T-cell (primary cell): ENCODE measurements around the gene LSAMP. TPM values are rescaled to one million over a fixed set of nuclear protein-coding genes. Genes with fewer than 3 reads are reported as not detected.

ENCODE experiments used
- ATAC-seq, 4 experiments: fragments of 200-7000 bp in 3 of 4; fragments of 150-1000 bp in 1 of 4; cut with Tn5 transposase; replicated peaks in 1 of 4; 1 replicate in 3 of 4; 2 replicates in 1 of 4; pipeline ENCODE4 v1.10.0; 2021; ENCODE audit warnings: moderate library complexity in 3 of 4, mild to moderate bottlenecking in 2 of 4, moderate number of reproducible peaks in 1 of 4
- CTCF ChIA-PET, 2 donors: fragments of 300-600 bp; sonication (Branson Sonifier 250); formaldehyde crosslinking; loops; one replicate each; lab custom pipeline; 2022; ENCODE audit warnings: antibody characterized with exemption in 2 of 2; lab: Charles Lee
- POLR2A ChIA-PET, 2 donors: fragments of 300-600 bp; sonication (Branson Sonifier 250); formaldehyde crosslinking; loops; one replicate each; lab custom pipeline; 2022; ENCODE audit warnings: antibody characterized with exemption in 2 of 2; lab: Charles Lee
- DNase-seq, 35 experiments: peaks; one replicate each; pipeline versions ENCODE4 v3.0.0 to v3.0.0-alpha.2; 2013 to 2023
- H3K27ac ChIP-seq: one replicate; pipeline ENCODE4 v1.5.1; 2013; ENCODE audit warnings: low read length
- H3K27me3 ChIP-seq, 2 experiments: replicated peaks in 1 of 2; 1 replicate in 1 of 2; 2 replicates in 1 of 2; pipeline versions ENCODE4 v1.6.1 to v1.7.0; 2013; ENCODE audit warnings: low read length in 1 of 2, mixed read lengths in 1 of 2; ENCODE audit not compliant: control insufficient read depth in 2 of 2, insufficient read depth in 2 of 2; ENCODE audit errors: extremely low read depth in 1 of 2
- H3K36me3 ChIP-seq, 2 donors: 1 replicate in 1 of 2; 2 replicates in 1 of 2; pipeline versions ENCODE4 v1.6.1 to v1.7.0; 2013; ENCODE audit warnings: low read length in 1 of 2; ENCODE audit not compliant: control insufficient read depth in 2 of 2, insufficient read depth in 1 of 2; ENCODE audit errors: extremely low read depth in 1 of 2
- H3K4me1 ChIP-seq, 2 experiments: 1 replicate in 1 of 2; 2 replicates in 1 of 2; pipeline versions ENCODE4 v1.6.1 to v1.7.0; 2013; ENCODE audit warnings: low read length in 2 of 2, mixed read lengths in 1 of 2; ENCODE audit not compliant: insufficient read depth in 2 of 2, control insufficient read depth in 1 of 2; ENCODE audit errors: extremely low read depth in 1 of 2
- H3K4me3 ChIP-seq, 2 donors: 1 replicate in 1 of 2; 2 replicates in 1 of 2; pipeline versions ENCODE4 v1.5.1 to v1.7.0; 2013; ENCODE audit warnings: mild to moderate bottlenecking in 2 of 2, low read length in 1 of 2, moderate library complexity in 1 of 2; ENCODE audit not compliant: control insufficient read depth in 1 of 2; ENCODE audit errors: extremely low read depth in 1 of 2
- H3K9me3 ChIP-seq: 2 replicates; pipeline ENCODE4 v1.7.0; 2013
- H3K27ac Mint-ChIP-seq, 2 donors: one replicate each; pipeline ENCODE4 v1.8.0; 2020 to 2021; ENCODE audit warnings: mild to moderate bottlenecking in 2 of 2, mixed read lengths in 2 of 2
- H3K27me3 Mint-ChIP-seq, 2 donors: one replicate each; pipeline ENCODE4 v1.8.0; 2021 to 2022; ENCODE audit warnings: mixed read lengths in 2 of 2
- H3K36me3 Mint-ChIP-seq: one replicate; pipeline ENCODE4 v1.8.0; 2021; ENCODE audit warnings: mixed read lengths
- H3K4me1 Mint-ChIP-seq, 3 donors: one replicate each; pipeline ENCODE4 v1.8.0; 2020 to 2022; ENCODE audit warnings: mixed read lengths in 3 of 3, mild to moderate bottlenecking in 1 of 3
- H3K4me3 Mint-ChIP-seq, 3 donors: one replicate each; pipeline ENCODE4 v1.8.0; 2020 to 2022; ENCODE audit warnings: mild to moderate bottlenecking in 3 of 3, mixed read lengths in 3 of 3, moderate library complexity in 3 of 3
- H3K9me3 Mint-ChIP-seq, 3 donors: one replicate each; pipeline ENCODE4 v1.8.0; 2020 to 2022; ENCODE audit warnings: mixed read lengths in 3 of 3
- WGBS: methylation state at CpG from one replicate; pipeline ENCODE4 v1.1.5; 2013; ENCODE audit warnings: missing lambda C conversion rate; ENCODE audit not compliant: insufficient coverage; 5-methylcytosine and 5-hydroxymethylcytosine counted together
- total RNA-seq, 35 experiments: library from RNA in 6 of 35; stranded (reverse) in 6 of 35; fragments of 120-200 nt in 1 of 35; gene quantifications; one replicate each; pipeline versions ENCODE4 v1.2.1 to v1.2.4 and lab custom pipeline; 2013 to 2026

Gene LSAMP
- total RNA-seq, 5 donors from 2014 or later (not counting 1 experiment from before 2014, with no cell fraction given), result 0.03 to 0.28 (median 0.06) TPM; not detected in 2

GRCh38 chr3:115862099-115862498 is 583.2 kb downstream of the LSAMP start:
- ChIA-PET CTCF (no interaction called here), POLR2A (no interaction called here)
- no peaks in the 10 kb centered on the region for H3K4me1 Mint-ChIP-seq
- H3K27me3 Mint-ChIP-seq, result peaks cover 33 to 68% of the 10 kb centered on the region in 2 donors
- no peak overlapping the region for H3K4me3 Mint-ChIP-seq
- Histone ChIP-seq H3K4me1 (no peaks in the 10 kb centered on the region), H3K27me3 (peaks cover 0 to 4% of the 10 kb centered on the region in 2 experiments), H3K9me3 (no peaks in the 10 kb centered on the region), H3K27ac (no peak overlapping the region), H3K36me3 (no peaks in the 10 kb centered on the region), H3K4me3 (no peak overlapping the region)
- no peaks in the 10 kb centered on the region for H3K9me3 Mint-ChIP-seq
- H3K27ac Mint-ChIP-seq, result no peak overlapping the region
- no peaks in the 10 kb centered on the region for H3K36me3 Mint-ChIP-seq
- no CpG with 5 or more reads among the region's 1 CpG for WGBS
- DNase-seq, result no peak
- no peak for ATAC-seq

- Mint-ChIP-seq H3K9me3 (no peaks in the 10 kb centered on the region), H3K4me3 (no peak overlapping the region), H3K27ac (no peak overlapping the region), H3K27me3 (peaks cover 31 to 63% of the 10 kb centered on the region in 2 donors), H3K36me3 (no peaks in the 10 kb centered on the region), H3K4me1 (no peaks in the 10 kb centered on the region)
- H3K4me1 ChIP-seq, result no peaks in the 10 kb centered on the region
- ChIA-PET CTCF (no interaction called here), POLR2A (no interaction called here)
- H3K4me3 ChIP-seq, result no peak overlapping the region
- no peaks in the 10 kb centered on the region for H3K9me3 ChIP-seq
- no peaks in the 10 kb centered on the region for H3K36me3 ChIP-seq
- DNase-seq (no peak), ATAC-seq (no peak)
- H3K27ac ChIP-seq, result no peak overlapping the region
- WGBS, result 94% methylated on average over 2 of the region's 6 CpGs
- peaks cover 0 to 4% of the 10 kb centered on the region in 2 experiments for H3K27me3 ChIP-seq
Measured at GRCh38 chr3:115861166-115861733, 584.0 kb downstream of the LSAMP start.

- DNase-seq, result no peak
- Mint-ChIP-seq H3K36me3 (no peaks in the 10 kb centered on the region), H3K9me3 (no peaks in the 10 kb centered on the region), H3K4me1 (no peaks in the 10 kb centered on the region), H3K4me3 (no peak overlapping the region), H3K27ac (no peak overlapping the region), H3K27me3 (peaks cover 32 to 61% of the 10 kb centered on the region in 2 donors)
- ATAC-seq, result no peak
- CTCF ChIA-PET, result no interaction called here
- no CpG with 5 or more reads among the region's 2 CpGs for WGBS
- no peak overlapping the region for H3K27ac ChIP-seq
- H3K4me3 ChIP-seq, result no peak overlapping the region
- H3K4me1 ChIP-seq, result no peaks in the 10 kb centered on the region
- H3K36me3 ChIP-seq, result no peaks in the 10 kb centered on the region
- H3K9me3 ChIP-seq, result no peaks in the 10 kb centered on the region
- POLR2A ChIA-PET, result no interaction called here
- peaks cover 0 to 4% of the 10 kb centered on the region in 2 experiments for H3K27me3 ChIP-seq
Measured at GRCh38 chr3:115860766-115861165, 584.5 kb downstream of the LSAMP start.

DNA sequence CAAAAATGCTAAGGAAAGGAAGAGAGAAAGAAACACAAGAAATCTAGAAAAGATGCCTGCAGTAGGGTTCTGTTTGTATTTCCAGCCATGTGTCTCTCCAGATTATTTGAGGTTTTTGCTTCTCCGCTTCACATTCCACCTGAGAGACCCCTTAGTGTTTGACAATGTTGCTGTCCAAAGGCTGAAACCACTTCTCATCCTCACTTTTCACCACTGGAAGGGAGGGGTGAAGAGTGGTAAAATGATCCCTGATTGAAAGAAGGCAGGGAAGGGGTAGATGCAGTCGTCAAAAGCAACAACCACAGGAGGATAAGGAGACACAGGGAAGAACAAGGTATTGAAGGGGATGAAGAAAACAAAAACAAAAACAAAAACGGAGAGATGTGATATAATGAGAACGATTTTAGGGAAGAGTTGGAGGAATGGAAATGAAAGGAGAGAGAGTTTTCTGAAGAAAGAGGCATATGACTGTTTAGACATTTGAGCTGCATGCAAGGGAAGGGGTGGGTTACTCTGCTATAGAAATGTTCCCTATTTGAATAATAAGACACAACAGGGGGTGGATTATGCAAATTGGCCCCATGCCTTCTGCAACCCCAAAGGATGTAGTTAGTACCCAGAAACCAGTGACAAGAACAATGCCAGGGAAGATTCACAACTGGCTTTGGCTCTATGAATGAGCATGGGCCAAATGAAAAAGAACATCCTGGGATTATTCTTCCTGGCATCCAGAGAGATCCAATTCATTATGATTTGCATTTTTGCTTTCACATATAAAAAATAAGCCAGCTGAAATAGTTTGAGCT is 586.1 kb downstream of the LSAMP start:
- Mint-ChIP-seq H3K27ac (no peak overlapping the region), H3K4me1 (no peaks in the 10 kb centered on the region), H3K4me3 (no peak overlapping the region), H3K27me3 (peaks cover 32 to 61% of the 10 kb centered on the region in 2 donors), H3K36me3 (no peaks in the 10 kb centered on the region), H3K9me3 (no peaks in the 10 kb centered on the region)
- Histone ChIP-seq H3K9me3 (no peaks in the 10 kb centered on the region), H3K36me3 (no peaks in the 10 kb centered on the region), H3K27me3 (peaks cover 0 to 4% of the 10 kb centered on the region in 2 experiments), H3K27ac (no peak overlapping the region), H3K4me3 (no peak overlapping the region), H3K4me1 (no peaks in the 10 kb centered on the region)
- DNase-seq, result no peak
- ChIA-PET POLR2A (no interaction called here), CTCF (interaction anchor here in 1 of 2 donors (0.6 kb wide), 1 partner anchor 17 kb away, joined by 3 read pairs; no protein-coding TSS in a partner anchor)
- 6% methylated on average over 2 of the region's 4 CpGs for WGBS
- ATAC-seq, result no peak

GRCh38 chr3:115857518-115858136 is 587.7 kb downstream of the LSAMP start:
- no peak for DNase-seq
- Histone ChIP-seq H3K9me3 (no peaks in the 10 kb centered on the region), H3K27me3 (peaks cover 0 to 4% of the 10 kb centered on the region in 2 experiments), H3K4me3 (no peak overlapping the region), H3K36me3 (no peaks in the 10 kb centered on the region), H3K4me1 (no peaks in the 10 kb centered on the region), H3K27ac (no peak overlapping the region)
- H3K4me1 Mint-ChIP-seq, result no peaks in the 10 kb centered on the region
- no CpG with 5 or more reads among the region's 3 CpGs for WGBS
- H3K4me3 Mint-ChIP-seq, result no peak overlapping the region
- H3K27me3 Mint-ChIP-seq, result peaks cover 32 to 67% of the 10 kb centered on the region in 2 donors
- no peaks in the 10 kb centered on the region for H3K36me3 Mint-ChIP-seq
- no peak overlapping the region for H3K27ac Mint-ChIP-seq
- H3K9me3 Mint-ChIP-seq, result no peaks in the 10 kb centered on the region
- POLR2A ChIA-PET, result no interaction called here
- no peak for ATAC-seq
- CTCF ChIA-PET, result interaction anchor here in 1 of 2 donors (0.6 kb wide), 1 partner anchor 170 kb away, joined by 3 read pairs; no protein-coding TSS in a partner anchor

- H3K27me3 Mint-ChIP-seq, result peaks cover 25 to 60% of the 10 kb centered on the region in 2 donors
- no peak for ATAC-seq
Measured at GRCh38 chr3:115855911-115856310, 589.4 kb downstream of the LSAMP start.

More at GRCh38 chr3:115855911-115856310, 589.4 kb downstream of the LSAMP start:
- Histone ChIP-seq H3K4me3 (no peak overlapping the region), H3K36me3 (no peaks in the 10 kb centered on the region), H3K9me3 (no peaks in the 10 kb centered on the region), H3K27ac (no peak overlapping the region), H3K4me1 (no peaks in the 10 kb centered on the region), H3K27me3 (peaks cover 2 to 4% of the 10 kb centered on the region in 2 experiments)
- no peak for DNase-seq
- no peak overlapping the region for H3K27ac Mint-ChIP-seq
- 67% methylated on average over 1 of the region's 1 CpG for WGBS
- no peaks in the 10 kb centered on the region for H3K9me3 Mint-ChIP-seq
- H3K4me1 Mint-ChIP-seq, result no peaks in the 10 kb centered on the region
- POLR2A ChIA-PET, result no interaction called here
- H3K36me3 Mint-ChIP-seq, result no peaks in the 10 kb centered on the region
- H3K4me3 Mint-ChIP-seq, result no peak overlapping the region
- CTCF ChIA-PET, result no interaction called here
